ENCODE measurements around the gene SLC17A9. TPM values are rescaled to one million over a fixed set of nuclear protein-coding genes. Genes with fewer than 3 reads are reported as not detected.

SLC17A9 gene
- total and polyA plus RNA-seq, 8 donors, result 0.63 to 7.7 (median 3.1) TPM

GRCh38 chr20:62951143-62951895 lies 1.2 kb upstream of the SLC17A9 start:
- Histone ChIP-seq H3K36me3 (peaks cover 0 to 7% (median 3%) of the 10 kb centered on the region in 3 donors), H3K4me3 (no peak overlapping the region), H3K27ac (no peak overlapping the region), H3K27me3 (no peaks in the 10 kb centered on the region), H3K4me1 (peaks cover 0 to 6% (median 0%) of the 10 kb centered on the region in 3 donors), H3K9me3 (no peaks in the 10 kb centered on the region)
- DNase-seq (no peak), ATAC-seq (no peak), FAIRE-seq (no peak)
- WGBS, 2 donors, result 84 to 89% methylated on average over 11 of the region's 11 CpGs
- intact Hi-C loops (cut with DNase I), result no loop called here
- no peak for TF ChIP-seq CTCF (IDR thresholded peaks at IDR 0.05)

DNA sequence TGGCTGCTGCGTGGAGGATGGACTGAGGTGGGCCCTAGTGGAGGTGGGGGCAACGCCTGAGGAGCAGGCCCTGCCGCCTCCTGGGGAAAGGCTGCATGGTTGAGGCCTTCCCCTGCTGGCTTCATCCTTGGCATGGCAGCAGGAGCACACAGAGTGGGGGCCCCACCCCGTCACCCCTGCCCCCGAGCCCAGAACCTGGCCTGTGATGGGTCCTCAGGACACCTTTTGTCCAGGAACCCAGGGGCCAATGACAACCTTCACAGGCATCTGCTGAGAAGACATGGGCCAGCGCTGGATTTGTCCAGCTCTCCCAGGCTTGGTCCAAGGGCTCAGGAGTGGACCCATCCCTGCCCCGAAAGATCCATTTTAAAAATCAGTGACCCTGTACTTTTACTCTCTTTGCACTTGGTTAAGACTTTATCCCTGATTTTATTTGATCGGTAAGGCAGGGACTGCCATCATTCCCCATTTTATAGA lies 575 bp upstream of the SLC17A9 start:
- FAIRE-seq (no peak), ATAC-seq (no peak), DNase-seq (no peak)
- Histone ChIP-seq H3K36me3 (peaks cover 0 to 6% (median 0%) of the 10 kb centered on the region in 3 donors), H3K4me1 (peaks cover 0 to 2% (median 0%) of the 10 kb centered on the region in 3 donors), H3K4me3 (peak overlapping the region in 2 of 4 donors; percentile 24 to 39), H3K27me3 (no peaks in the 10 kb centered on the region), H3K9me3 (no peaks in the 10 kb centered on the region), H3K27ac (no peak overlapping the region)
- TF ChIP-seq CTCF (IDR thresholded peaks at IDR 0.05), result no peak
- intact Hi-C loops (cut with DNase I), result no loop called here
- 88 to 93% methylated on average over 8 of the region's 8 CpGs for WGBS, 2 donors

DNA sequence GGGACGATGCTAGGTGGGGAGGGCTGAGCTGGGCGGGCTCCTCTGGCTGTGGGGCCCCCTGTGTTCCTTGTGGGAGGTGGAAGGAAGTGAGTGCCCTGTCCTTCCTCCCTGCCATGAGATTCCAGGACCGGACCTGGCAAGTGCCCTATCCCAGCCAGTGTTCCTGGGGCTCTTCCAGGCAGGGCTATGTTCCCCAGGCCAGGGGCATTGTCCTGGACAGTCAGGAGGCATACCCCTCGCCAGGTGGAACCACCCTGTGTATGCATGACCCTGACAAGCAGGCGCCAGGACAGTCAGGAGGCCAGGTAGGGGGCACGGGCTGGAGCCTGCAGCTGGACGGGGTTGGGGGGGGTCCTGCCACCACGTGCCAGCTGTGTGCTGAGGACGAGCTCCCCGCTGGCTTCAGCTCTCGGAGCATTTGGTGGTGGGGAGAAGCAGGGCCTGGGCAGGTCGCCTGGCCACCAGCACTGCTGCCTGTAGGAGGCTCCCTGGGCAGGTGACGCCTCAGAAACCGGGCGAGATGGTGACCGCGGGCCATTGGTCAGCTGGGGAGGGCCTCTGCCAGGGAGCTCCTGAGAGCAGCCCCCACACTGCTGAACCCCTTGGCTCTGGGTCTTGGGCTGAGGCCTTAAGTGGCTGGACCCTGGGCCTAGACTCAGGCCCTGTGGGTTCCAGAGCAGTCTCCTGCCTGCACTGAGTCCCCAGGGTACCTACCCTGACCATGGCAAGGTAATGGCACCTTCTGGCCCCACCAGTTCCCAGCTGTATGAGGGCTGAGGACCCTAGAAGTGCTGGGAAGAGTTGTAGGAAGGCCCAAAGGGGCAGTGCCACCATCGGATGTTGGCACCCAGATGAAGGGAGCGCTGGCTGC lies 694 bp downstream of the SLC17A9 start:
- no peaks in the 10 kb centered on the region for H3K4me1 ChIP-seq
- WGBS, 2 donors, result 74 to 82% methylated on average over 17 to 19 of the region's 19 CpGs
- DNase-seq (peak in 1 of 6 donors; percentile 35), ATAC-seq (peak; percentile 3 to 20 (median 6)), FAIRE-seq (no peak)
- no peaks in the 10 kb centered on the region for H3K9me3 ChIP-seq
- no peak for TF ChIP-seq CTCF (IDR thresholded peaks at IDR 0.05)
- H3K4me3 ChIP-seq, result peak overlapping the region in 2 of 4 donors; percentile 24 to 39
- H3K27me3 ChIP-seq, result no peaks in the 10 kb centered on the region
- intact Hi-C loops (cut with DNase I), result no loop called here
- peak overlapping the region in 2 of 4 donors; percentile 18 to 57 for H3K27ac ChIP-seq
- no peaks in the 10 kb centered on the region for H3K36me3 ChIP-seq

DNA sequence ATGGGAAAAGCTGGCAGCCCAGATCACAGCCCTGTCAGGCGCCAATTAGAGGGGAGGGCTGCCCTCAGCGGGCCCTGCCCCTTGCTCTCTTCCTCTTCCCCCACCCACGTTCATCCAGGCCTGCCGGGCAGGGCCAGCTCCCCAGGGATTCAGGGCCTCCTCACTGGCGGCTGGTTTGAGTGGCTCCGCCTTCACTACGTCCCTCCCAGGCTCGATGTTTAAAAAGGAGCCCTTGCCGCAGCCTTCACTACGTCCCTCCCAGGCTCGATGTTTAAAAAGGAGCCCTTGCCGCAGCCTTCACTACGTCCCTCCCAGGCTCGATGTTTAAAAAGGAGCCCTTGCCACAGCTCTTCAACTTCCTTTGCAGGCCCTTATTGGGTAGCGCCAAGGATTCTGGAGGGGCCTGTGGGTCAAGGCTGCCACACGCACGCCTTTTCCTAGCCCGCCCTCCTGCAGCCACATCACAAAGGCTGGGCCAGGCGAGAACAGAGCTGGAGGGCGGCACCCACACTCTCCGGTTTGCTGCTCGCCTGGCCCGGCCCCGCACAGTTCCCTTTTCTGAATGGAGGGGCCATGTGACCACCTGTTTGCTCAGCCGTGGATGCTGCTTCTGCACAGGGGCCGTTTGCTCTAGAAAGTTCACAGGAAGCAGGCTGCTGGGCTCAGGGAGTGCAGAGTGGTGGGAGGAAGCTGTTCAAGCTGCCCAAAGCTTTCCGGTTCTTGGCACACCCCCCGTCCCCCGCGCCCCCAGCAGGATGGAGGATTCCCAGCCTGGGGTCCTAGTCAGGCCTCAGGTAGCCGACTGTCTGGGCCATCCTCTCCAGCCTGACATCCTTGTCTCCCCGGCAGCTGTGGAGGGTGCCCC lies 1.6 kb downstream of the SLC17A9 start:
- no peak for TF ChIP-seq CTCF (IDR thresholded peaks at IDR 0.05)
- WGBS, 2 donors, result 67 to 73% methylated on average over 32 of the region's 32 CpGs
- ATAC-seq, result peak in 3 of 4 donors; percentile 46 to 62 (median 52)
- Histone ChIP-seq H3K4me1 (no peaks in the 10 kb centered on the region), H3K27me3 (no peaks in the 10 kb centered on the region), H3K9me3 (no peaks in the 10 kb centered on the region), H3K27ac (peak overlapping the region in 2 of 4 donors; percentile 18 to 57), H3K36me3 (no peaks in the 10 kb centered on the region), H3K4me3 (peak overlapping the region in 1 of 4 donors; percentile 39)
- intact Hi-C loops (cut with DNase I), result no loop called here
- DNase-seq, result peak in 2 of 6 donors; percentile 29 to 59
- FAIRE-seq, result no peak
